HG03175 (cell line): ENCODE results near the gene C1QL1.

Source experiments
- ATAC-seq: cut with Tn5 transposase; IDR thresholded peaks from one replicate; pipeline ENCODE4 v1.9.1; 2021; ENCODE audit warnings: mild to moderate bottlenecking, moderate library complexity; ENCODE audit not compliant: unreplicated experiment

The C1QL1 gene

DNA sequence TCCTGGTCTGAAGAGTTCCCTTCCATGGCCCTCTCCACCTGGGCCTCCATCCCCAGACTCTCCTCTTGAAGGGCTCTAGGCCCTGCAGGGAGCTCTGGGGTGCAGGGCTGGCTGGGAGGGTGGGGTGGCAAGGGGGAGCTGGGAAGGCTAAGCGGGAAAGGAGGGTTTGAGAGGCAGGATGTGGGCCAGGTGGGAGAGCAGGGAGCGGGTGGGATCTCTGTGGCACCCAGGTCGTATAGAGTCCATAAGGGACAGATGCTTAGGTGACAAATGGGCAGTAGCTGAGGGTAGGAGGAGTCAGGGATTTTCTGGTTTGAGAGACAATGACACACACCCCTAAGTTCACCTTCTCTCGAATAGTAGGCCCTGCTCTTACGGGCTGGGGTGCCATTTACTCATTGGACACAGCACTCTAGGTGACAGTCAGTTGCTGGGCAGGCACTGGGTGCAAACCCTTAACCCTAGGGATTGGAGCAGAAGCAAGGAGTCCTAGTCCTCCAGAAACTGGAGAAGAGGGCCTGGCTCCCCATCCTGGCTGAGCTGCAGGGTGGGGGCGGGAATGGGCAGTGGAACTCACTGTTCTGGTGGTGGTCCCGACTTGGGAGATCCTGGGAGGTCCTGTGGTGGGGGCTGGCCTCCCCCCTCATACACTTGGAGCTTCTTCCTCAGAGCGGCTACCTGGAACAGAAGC, 35.9 kb downstream of the C1QL1 start:
- no peak for ATAC-seq

DNA sequence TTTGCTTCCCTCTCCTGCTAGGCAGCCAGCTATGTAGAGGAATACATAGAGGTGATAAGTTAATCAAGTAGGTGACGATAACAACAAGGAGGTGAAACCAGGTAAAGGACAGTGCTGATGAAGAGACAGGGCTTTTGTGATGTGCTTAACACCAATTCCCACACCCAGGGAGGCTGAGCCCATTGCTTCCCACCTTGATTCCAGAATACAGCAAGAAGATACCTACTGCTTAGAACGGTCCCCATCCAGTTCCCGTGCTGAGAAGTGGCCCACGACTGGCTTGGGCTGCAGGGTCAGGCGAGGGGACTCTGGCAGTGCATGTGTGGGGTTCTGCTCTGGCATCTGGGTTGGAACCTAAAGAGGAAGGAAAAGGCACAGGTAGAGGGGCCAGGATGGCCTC, 36.7 kb downstream of the C1QL1 start:
- no peak for ATAC-seq

DNA sequence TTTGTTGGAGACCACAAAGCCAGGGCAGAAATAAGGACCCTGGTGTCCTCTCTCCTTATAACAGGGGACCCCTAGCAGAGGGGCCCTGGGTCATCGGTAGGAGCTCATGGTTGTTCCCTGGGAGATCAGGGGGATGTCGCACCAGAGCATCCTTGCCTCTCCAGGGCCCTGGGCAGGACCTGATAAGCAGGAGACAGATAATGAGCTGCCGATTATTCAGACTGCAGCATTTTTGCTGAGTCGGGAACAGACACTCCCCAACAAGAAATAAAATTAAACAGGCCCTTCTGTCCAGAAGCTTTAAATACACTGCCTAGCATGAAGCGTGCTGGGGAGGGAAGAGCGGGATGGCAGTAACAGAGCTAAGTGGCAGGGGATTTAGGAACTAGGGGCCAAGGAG, 37.4 kb downstream of the C1QL1 start:
- no peak for ATAC-seq

DNA sequence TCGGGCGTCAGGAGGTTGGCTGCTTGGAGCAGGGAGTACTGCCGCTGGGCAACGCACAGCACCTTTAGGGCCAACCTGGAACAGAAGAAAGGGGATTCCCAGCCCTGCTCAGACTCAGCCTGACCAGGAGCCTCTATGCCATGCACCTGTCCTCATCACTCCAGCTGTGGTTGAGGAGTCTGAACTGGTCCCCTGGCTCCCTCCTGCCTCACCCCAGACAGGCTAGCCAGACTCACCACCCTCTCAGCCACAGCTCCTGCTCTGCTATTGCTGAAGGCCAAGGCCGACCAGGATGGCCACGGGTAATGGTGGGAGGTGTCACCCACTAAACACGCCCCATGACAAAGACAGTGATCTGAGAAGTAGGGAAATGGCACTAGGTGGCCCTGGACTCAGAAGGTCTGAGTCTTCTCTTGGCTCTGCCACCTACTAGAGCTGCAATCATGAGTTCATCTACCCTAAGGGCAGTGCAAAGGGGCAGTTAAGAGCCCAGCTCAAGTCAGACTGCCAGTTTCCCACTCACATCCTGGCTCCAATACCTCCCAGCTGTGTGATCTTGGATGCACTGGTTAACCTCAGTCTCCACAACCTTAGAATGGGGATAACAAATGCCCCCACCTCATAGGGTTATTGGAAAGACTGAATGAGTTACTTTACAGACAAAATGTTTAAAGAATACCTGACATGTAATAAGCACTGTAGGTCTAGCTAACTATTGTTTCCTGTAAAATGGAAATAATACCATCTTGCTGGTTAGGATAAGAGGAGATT, 39.0 kb downstream of the C1QL1 start:
- ATAC-seq, result no peak

DNA sequence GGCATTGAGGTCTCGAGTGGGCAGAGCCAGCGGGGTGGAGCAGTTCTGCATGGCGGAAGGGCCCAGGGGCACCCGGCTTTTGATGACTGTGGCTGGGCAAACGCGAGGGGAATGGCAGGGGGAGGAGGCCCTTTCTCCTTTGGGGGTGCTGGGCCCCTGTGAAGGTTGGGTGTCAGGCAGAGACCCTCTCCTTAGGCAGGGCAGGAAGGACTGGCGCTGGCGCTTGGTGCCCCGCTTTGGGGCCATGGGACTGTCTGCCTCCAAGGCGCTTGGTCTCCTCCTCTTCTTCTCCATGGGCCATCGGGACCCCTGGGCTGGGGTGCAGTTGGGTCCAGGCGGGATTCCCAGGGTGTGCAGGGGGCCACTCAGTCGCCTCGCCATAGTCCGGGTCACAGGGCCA, 40.0 kb downstream of the C1QL1 start:
- ATAC-seq, result no peak

DNA sequence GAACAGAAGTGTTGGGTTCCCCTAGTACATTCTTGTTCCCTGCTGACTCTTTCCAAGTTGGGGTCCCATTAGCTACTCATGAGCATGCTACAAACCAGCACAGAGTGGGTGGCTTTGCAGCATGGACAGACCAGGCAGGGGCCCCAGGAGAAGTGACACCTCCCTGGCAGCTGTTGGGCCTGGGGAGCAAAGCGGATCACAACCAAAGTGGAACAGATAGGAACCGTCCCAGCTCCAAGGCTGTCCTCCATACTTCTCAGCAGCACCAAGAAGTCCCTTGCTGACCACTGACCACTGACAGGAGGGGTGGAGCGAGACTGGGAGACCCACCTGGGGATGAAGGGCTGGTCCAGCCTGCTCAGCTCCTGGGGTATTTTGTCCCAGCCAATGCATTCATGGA, 40.4 kb downstream of the C1QL1 start:
- ATAC-seq, result no peak

DNA sequence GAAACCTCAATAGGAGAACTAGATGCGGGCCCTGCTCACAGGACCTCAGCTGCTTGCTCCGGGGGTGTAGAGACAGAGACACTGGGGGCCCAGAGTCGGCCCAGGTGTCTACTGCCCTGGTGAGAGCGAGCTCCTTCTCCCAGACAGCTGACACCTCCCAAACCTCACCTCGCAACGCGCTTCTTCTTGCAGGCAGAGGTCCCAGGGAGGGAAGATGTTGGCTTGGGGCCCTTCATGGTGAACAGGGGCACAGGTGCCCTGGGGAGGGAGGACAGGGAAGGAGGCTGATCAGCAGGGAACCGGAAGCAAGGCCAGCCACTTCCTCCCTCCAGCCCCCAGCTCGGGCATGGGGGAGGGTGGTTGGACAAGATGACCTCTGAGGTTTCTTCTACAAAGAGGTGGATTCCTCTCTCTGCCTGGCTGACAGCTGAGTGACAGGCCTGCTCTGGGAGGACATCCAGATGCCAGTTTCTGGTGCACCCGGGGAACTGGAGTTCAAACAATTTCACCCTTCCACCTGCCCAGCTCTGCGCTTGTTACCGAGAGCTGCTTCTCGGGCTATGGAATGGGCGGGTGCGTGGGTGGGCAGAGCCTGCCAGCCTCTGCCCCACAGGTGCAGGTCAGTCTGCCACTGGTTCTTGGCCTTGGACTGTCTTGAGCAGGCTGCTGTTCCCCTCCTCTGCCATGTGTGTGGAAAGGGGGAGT, 41.1 kb downstream of the C1QL1 start:
- no peak for ATAC-seq

DNA sequence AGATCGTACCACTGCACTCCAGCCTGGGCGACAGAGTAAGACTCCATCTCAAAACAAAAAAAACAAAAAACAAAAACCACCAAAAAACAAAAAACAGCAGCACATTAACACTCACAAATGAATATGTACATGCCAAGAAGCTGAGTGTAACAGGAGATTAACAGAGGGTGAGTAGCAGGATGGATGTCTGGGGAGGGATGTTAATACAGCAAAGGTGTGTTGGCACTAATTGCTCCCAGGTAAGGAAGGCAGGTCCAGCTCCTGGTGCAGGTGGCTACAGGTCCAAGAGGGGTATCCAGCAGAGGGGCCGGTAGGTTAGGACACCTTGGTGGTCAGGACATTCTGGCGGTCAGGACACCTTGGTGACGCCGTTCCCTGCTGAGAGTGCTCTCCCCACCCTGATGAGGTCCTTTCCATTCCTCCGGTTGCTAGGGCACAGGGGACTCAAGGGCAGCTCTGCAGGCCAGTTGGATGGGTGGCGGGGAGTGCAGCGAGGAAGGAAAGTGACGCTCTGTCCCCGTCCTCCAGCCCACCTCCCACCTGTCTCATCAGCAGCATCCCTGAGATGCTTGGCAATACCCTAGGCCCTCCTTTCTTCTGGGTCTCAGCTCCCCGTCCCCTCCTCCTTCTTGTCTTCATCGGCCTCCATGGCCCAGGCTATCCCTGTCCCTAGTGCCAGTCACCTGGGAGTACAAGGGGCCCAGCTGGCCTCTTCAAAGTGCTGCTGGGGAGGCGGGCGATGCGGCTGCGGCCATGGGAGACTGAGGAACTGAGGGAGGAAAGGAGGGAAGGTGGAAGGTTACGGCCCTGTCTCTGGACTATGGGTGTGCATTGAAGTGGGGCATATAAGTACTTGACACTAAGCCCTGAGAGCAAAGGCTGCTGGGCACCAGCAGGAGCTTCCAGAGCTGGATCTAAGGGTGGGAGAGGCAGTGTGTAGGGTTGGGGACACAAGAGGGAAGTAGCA, 42.1 kb downstream of the C1QL1 start:
- ATAC-seq, result no peak

DNA sequence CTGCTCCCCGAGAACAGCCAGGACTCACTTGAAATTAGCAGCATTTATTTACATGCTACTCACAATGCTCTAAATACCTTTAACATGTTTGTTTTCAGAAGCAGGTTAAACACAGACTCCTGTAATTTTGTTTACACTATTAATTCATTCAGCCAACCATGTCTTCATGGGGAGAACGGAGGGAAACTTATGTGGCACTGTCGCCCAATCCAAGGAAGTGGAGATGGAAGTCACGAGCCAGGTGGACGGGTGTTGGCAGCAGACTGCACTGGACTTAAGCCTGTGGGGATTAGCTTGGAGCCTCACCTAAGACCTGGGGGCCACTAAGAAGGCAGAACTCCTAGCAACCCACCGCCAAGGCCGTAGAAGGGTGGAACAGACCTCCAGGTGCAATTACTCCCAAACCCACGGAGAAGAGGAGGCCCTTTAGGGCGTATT, 44.0 kb downstream of the C1QL1 start:
- no peak for ATAC-seq

DNA sequence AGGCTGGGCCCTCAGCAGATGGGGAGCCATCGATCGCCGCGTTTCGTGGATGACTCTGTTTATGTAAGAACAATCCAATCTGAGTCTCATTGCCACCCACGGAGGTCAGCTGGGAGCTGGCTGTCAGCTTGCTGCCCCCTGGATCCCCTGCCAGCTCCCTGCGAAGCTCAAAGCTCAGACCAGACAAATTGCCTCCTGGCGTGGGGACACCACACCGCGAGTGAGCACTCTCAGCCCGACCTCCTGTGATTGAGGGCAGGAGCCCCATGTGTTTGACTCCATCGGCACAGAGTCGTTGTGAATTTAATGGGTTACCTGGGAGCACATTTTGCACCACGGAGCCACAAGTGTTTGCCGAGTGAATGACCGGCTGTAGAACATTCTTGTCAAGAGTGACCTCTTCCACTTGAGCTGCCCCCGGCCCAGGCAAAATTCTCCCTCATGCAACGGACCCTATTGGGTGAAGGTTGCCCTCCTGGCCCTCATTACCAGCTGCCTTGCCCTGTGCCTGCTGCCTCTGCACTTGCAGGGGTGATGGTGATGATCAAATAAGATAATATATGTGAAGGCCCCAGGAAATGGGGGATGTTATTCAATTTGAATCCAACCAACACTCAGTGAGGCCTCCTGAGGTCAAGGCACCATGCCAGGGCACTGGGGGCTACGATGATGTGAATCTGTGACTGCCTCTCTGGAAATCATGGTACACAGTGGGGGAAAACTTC, 45.2 kb downstream of the C1QL1 start:
- no peak for ATAC-seq

DNA sequence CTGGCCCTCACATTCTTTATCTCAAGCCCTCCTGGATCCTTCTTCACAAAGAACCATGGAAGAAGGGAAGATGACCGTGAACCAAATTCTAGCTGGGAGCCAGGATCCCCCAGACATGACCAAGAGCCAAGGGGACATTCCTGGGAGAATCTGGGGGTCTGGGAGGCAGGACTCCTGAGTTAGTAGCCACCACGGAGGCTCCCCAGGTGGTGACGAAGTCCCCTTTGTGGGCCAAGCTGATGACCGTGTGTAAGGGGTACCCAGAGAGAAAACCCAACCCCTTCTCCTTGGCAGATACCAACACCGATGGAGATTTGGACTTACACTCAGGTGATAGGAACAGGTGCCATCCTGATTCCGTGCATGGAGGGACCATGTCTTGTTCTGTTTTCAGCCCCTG, 46.0 kb downstream of the C1QL1 start:
- ATAC-seq, result no peak

DNA sequence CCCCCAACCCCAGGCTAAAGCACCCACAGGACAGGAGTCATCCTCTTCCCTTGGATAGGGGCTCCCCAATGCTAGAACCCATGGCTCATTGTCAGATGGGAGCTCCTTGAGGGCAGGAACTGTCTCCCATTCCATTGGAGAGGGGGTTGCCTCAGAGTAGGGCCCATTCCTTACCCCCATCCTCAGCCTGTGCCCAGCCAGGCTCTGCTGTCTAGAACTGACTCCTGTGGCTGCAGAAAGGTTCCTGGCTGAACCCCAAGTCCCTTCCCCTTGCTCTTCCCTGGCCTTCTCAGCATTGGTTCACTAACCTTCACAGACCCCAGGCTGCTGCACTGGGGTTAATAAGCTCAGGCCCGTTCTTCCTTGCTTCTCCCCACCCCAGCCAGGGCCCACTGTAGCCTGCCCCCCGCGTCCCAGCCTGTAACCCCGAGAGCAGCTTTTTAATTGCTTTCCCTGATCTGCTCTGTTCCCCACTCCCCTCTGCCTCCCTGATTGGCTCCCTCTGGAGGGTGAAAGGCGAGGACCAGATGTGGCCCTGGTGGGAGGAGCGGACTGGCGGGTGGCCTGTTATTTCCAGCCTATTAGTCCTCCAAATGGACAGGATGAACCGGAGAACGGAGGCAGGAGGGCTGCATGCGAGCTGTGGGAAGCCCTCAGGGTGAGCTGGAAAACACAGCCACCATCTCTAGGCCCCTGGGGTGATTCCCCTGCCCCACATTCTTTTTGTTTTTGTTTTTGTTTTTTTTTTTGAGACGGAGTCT, 46.8 kb downstream of the C1QL1 start:
- ATAC-seq, result no peak

DNA sequence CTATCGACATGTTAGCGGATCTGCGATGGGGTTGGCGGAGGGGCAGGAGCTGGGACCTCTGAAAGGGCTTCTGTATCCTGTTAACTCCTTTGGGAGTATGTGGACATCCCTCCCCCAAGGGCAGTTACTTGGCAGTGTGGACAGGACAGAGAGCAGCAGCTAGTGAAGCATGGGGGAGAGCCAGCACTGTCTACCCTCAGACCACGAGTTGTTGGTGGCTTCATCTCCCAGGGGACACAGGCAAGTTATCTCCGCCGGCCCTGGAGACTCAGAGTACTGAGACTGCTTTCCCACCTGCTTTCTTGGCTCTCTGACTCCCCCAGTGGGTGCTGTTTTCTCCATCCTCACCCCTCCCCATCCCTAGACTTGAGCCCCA, 47.5 kb downstream of the C1QL1 start:
- ATAC-seq, result no peak

DNA sequence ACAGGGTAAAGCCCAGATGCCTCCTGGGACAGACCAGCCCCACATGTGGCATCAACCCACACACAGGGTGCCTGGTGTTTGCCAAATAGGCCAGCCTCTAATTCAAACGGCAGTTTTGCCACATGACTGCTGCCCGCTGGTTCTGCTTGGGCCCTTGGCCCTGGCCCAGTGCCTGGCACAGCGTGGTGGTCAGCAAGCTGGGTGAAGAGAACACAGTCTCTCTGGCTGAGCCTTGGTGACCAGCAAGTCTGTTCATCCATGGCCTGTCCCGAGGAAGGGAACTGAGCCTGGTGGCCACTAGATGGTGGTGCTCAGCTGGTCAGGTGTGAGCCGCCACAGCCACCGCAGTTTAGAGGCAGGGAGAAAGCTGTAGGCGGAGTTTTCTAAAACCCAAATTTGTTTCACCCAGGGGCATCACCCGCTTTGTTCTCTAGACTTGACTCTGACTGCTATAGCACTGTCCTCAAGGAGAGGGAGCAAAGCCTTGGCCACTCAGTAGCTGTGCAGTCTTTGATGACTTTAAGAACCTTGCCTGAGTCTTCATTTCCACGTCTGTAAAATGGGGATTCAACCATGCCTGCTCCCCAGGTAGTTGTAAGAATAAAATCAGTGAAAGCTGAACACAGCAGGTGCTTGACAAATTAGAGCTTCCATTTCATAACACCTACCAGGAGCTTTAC, 48.1 kb downstream of the C1QL1 start:
- ATAC-seq, result peak; percentile 68

DNA sequence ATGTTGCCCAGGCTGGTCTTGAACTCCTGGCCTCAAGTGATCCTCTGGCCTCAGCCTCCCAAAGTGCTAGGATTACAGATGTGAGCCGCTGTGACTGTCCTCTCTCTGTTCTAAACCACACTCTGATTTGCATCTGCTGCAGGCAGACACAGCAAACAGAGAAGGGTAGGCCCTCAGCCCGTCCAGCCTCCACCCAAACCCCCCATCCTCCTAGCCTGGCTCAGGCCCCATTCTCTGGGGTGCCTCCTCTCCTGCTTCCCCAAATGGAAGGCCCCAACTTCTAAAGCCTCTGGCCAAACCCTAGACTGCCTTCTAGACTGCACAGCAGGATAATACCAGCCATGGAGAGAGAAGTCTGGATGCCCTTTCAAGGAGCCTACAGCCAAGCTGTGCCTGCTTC, 48.7 kb downstream of the C1QL1 start:
- ATAC-seq, result no peak

DNA sequence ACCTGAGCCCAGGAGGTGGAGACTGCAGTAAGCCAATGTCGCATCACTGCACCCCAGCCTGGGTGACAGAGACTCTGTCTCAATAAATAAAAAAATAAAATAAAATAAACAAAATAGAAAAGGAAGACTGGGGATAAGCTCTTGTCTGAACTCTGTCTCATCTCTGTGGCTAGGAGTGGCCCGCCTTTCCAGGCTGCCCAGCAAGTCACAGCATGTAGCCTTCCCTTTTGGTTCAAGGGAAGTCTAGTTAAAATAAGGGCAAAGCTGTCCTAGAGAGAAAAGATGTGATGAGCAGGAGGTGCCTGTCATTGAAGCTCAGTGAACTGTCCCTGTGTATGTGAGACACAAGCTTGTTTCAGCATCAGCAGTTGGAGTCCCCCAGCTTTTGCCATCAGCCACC, 50.1 kb downstream of the C1QL1 start:
- no peak for ATAC-seq

DNA sequence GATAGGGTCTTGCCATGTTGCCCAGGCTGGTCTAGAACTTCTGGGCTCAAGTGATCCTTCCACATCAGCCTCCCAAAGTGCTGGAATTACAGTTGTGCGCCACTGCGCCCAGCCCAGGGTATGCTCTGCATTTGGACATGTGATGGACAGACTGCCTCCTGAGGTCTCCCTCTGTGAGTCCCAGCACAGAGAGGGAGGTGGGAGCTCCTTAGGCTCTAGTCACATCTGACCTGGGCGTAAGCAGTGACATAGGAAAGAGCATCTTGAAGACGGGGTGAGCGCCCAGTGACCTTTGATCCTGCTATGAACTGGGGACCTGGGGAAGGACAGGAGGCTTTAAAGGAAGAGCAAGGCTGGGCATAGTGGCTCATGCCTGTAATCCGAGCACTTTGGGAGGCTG, 50.6 kb downstream of the C1QL1 start:
- no peak for ATAC-seq

DNA sequence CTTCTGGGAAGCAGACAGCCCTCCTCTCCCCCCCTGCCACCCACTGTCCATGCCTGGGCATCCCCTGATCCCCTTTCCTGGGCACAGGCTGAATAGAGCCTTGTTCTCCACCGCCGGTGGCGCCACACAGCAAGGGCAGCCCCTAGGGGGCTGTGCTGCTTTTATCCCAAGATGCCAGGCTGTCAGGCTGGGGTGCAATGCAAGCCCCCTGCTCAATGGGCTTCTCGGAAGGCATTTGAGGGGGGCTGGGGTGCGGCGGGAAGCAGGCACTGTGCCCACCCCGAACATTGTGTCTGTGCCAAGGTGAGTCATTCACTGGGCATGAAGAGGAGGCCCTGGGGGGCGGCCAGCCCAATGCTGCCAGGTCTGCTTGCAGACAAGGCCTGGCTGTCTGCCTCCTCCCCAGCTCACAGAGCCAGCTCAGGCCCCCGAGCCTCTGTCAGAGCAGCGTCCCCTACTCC, 51.3 kb downstream of the C1QL1 start:
- no peak for ATAC-seq
